HG03342 (cell line): ENCODE results near the gene STIP1.

Source experiments
- ATAC-seq: cut with Tn5 transposase; IDR thresholded peaks from one replicate; pipeline ENCODE4 v1.9.1; 2021; ENCODE audit warnings: mild to moderate bottlenecking, moderate library complexity; ENCODE audit not compliant: unreplicated experiment

Gene STIP1

DNA sequence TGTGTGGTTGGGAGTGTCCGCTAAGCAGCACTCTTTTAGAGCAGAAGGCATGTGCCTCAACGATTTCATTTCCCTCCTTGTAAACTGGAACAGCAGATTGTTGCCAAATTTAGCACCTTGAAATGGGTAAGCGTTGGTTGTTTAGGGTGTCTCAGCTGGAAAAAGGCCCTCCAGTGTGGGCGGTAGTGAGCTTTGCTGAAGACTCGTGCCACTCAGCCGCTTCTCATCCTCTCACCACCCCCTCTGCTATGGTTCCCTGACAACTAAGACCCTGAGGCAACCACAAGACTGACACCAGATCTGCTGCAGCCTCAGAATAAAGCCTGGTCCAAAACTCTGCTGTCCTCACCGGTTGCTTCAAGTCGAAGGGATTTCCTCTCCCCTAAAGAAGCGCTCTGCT, 10.7 kb downstream of the STIP1 start:
- no peak for ATAC-seq

DNA sequence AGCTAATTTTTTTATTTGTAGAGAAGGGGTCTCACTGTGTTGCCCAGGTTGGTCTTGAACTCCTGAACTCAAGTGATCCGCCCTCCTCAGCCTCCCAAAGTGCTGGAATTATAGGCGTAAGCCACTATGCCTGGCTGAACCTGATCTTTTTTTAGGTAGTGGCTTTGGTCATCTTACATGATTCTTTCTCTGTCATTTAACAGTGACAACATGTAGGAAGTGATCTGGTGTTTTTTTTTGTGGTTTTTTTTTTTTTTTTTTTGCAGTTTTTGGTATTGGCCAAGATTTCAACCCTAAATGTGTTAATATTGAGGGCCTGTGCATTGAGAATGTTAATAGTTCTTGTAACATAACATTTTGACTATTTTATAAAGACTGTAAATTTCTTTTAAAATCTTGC, 12.5 kb downstream of the STIP1 start:
- no peak for ATAC-seq

- no peak for ATAC-seq
Measured at GRCh38 chr11:64201543-64201942, 15.6 kb downstream of the STIP1 start.

GRCh38 chr11:64202992-64203391, 17.0 kb downstream of the STIP1 start:
- no peak for ATAC-seq

GRCh38 chr11:64203421-64204079, 17.6 kb downstream of the STIP1 start:
- no peak for ATAC-seq

DNA sequence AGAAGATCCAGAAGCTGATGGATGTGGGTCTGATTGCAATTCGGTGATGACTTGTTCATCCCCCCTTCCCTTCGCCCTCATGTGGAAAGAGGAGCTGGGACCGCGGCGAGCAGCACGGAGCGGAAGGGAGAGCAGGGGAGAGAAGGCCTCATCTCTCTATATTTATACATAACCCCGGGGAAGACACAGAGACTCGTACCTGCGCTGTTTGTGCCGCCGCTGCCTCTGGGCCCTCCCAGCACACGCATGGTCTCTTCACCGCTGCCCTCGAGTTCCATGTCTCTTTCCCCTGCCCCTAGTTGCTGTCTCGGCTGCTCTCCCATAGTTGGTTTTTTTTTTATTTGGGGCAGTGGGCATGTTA, 18.1 kb downstream of the STIP1 start:
- ATAC-seq = no peak

GRCh38 chr11:64204464-64204989, 18.6 kb downstream of the STIP1 start:
- no peak for ATAC-seq

DNA sequence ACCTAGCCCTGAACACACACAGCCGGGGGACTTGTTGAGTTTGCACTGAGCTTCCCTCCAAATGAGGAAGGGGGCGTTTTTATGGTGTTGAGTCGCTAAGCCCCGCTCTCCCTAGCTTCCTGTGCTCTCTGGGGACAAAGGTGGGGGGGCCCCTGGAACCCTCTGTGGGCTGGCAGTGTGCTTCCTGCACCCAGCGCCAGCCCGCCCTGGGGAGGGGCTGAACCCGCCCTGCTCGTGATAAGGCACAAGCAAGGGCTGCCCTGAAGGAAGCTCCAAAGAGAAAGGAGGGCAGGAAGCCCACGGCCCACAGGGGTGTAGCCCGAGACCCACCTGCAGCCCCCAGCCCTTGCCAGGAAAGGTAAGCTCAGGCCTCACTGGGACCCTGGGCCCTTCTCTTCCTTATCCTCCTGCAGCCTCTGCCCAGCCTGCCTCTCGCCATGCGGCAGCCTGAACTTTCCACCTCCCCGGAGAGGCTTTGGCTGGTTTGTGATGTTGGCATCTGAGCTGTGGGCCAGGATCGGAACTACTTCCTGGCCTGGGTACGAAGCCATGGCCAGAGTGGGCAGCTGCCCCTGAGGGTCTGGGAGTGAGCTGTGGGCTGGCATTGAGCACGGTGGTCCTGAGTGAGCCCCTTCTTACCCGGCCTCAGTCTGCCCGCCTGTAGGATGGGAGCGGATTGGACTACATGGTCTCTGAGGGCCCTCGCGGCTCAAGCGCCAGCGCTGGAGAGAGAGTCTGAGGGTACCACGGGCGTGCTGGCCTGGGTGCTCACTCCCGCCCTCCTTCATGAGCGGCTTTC, 20.7 kb downstream of the STIP1 start, which contains the start of gene FERMT3:
Gene FERMT3, plus strand, starts transcription at position 265 of the 799 bp plus-strand sequence. CDS start 644 bp downstream, outside the sequence.
- ATAC-seq = no peak

DNA sequence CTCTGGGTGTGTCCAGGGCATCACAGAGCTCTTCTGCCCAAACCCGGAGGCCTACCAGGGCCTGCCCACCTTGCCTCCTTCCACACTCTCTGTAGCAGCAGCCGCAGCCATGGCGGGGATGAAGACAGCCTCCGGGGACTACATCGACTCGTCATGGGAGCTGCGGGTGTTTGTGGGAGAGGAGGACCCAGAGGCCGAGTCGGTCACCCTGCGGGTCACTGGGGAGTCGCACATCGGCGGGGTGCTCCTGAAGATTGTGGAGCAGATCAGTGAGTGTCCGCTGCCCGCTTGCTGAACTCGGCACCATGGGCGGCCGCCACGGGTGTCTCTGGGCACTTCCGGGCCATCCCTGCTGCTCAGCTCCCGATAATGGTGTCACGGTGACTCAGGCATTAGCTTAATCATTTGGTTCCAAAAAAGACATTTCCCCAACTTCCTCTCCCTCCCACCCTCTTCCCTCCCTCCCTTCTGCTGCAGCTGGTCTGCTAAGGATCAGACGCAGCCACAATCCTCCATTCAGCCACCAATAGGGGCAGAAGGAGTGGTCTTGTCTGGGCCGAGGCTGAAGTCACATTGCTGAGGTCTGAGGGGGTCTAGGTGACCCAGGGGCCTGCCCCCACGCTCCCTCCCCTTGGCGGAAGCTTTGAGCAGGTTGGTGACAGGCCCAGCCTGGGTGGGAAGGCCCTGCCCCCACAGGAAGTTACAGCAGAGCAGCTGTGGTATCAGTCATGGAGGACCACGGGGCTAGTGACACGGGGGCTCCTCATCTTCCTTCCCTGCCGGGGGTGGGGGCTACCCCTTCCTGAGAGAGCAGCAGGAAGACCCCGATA, 21.5 kb downstream of the STIP1 start:
- peak; percentile 56 for ATAC-seq

GRCh38 chr11:64208086-64208795, 22.3 kb downstream of the STIP1 start:
- no peak for ATAC-seq

- ATAC-seq = no peak
Measured at GRCh38 chr11:64208796-64209562, 23.0 kb downstream of the STIP1 start.

GRCh38 chr11:64209563-64209843, 23.5 kb downstream of the STIP1 start:
- ATAC-seq = no peak

DNA sequence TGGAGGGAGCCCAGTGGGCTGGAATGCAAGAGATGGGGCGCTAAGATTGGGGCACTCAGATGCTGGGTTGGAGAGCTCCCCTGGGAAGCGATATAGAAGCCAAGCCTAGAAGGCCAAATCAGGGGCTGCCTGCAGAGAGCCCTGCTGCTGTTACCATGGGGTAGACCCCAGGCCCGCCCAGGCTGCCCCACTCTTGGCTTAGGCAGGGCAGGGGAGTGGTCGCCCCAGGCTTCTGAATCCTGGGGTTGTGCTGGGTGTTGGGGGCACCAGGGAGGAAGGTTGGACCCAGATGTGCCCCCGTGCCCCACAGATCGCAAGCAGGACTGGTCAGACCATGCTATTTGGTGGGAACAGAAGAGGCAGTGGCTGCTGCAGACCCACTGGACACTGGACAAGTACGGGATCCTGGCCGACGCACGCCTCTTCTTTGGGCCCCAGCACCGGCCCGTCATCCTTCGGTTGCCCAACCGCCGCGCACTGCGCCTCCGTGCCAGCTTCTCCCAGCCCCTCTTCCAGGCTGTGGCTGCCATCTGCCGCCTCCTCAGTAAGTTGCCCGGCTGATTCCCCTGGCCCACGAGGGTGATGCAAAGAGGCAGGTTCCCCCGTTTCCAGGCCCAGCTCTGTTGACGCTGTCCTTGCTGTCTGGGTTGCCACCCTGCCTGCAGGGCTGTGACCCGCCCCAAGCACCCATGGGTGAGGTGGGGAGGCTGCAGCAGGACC, 24.5 kb downstream of the STIP1 start:
- ATAC-seq = no peak

GRCh38 chr11:64211181-64211872, 25.4 kb downstream of the STIP1 start:
- no peak for ATAC-seq

DNA sequence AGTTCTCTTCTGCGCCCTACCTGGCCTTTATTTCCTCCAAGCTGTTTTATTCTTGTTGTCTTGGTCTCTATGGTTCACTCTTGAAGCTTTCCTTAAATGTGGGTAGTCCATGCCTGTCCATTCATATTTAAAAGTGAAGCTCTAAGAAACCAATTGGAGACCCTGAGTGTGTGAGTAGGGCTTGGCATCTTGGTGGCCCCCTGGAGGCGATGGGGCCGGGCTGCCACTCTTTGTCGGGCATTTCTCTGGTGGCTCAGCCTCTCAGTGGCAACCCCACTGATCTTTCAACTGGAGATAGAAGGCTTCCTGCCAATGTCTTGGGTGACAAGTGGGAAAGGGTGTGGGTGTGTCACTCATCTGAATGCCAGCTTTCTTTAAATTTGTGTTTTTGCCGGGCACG, 30.9 kb downstream of the STIP1 start:
- ATAC-seq = no peak

DNA sequence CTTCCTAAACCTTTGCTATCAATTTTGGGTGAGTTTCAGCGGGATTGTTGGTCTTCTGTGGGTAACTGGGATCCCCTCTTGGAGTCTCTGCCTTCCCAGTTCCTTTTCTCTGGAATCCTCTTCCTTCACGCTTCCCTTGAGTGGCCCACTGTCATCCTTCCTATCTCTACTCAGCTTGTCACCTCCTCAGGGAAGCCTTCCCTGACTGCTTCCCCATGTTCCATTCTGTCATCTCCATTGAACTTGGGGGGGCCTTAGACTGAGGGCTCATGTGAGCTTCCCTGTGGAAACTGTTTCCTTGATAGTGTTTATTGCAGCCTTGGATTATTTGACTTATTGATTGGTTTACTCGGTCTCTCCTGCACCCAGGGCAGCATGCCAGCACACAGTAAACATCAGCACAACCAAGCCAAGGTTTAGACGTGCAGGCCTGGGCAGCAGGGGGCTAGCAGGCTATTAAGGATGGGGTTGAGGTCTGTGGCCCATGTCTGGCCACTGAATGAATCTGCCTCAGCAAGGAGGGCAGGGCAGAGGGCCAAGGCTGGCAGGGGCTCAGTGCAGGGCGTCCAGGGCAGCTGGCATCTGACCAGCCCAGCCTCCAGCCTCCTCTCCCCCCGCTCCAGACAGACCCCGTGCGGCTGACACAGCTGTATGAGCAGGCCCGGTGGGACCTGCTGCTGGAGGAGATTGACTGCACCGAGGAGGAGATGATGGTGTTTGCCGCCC, 32.8 kb downstream of the STIP1 start:
- no peak for ATAC-seq

DNA sequence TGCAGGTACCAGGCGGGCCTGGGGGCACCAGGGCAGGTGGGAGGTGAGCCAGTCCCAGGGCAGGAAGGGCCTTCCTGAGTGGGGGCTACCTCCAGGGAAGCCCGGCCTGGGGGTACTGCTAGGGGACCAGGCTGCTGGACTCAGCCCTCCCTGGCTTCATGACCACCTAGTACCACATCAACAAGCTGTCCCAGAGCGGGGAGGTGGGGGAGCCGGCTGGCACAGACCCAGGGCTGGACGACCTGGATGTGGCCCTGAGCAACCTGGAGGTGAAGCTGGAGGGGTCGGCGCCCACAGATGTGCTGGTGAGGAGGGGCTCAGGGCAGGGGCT, 33.3 kb downstream of the STIP1 start:
- no peak for ATAC-seq

GRCh38 chr11:64219755-64220154, 33.8 kb downstream of the STIP1 start:
- no peak for ATAC-seq
